ENCODE results near the gene WDR59.
"Not testable (repeated sequence)": the region's sequence is repeated elsewhere in the genome, so short reads cannot be mapped to it uniquely, and the experiment has no call there.

WDR59 gene

GRCh38 chr16:74850027-74850426 lies 134.9 kb downstream of the WDR59 start:
- DNase-seq (ENCODE audit: low read depth) = no peak

- DNase-seq (ENCODE audit: low read depth) = no peak
Observed at GRCh38 chr16:74847202-74847601, 137.7 kb downstream of the WDR59 start.

GRCh38 chr16:74846714-74847113 lies 138.2 kb downstream of the WDR59 start:
- no peak for DNase-seq (ENCODE audit: low read depth)

GRCh38 chr16:74844041-74844980 lies 140.6 kb downstream of the WDR59 start:
- DNase-seq (ENCODE audit: low read depth) = no peak

GRCh38 chr16:74843381-74844035 lies 141.4 kb downstream of the WDR59 start:
- not testable (repeated sequence) for DNase-seq (ENCODE audit: low read depth)

- no peak for DNase-seq (ENCODE audit: low read depth)
Observed at GRCh38 chr16:74842413-74842812, 142.5 kb downstream of the WDR59 start.

GRCh38 chr16:74841904-74842303 lies 143.0 kb downstream of the WDR59 start:
- no peak for DNase-seq (ENCODE audit: low read depth)

GRCh38 chr16:74841469-74841868 lies 143.5 kb downstream of the WDR59 start:
- DNase-seq (ENCODE audit: low read depth) = no peak

- DNase-seq (ENCODE audit: low read depth) = no peak
Observed at GRCh38 chr16:74837056-74837455, 147.9 kb downstream of the WDR59 start.

GRCh38 chr16:74836111-74836671 lies 148.7 kb downstream of the WDR59 start:
- no peak for DNase-seq (ENCODE audit: low read depth)

- no peak for DNase-seq (ENCODE audit: low read depth)
Observed at GRCh38 chr16:74832228-74832627, 152.7 kb downstream of the WDR59 start.

GRCh38 chr16:74831467-74831866 lies 153.5 kb downstream of the WDR59 start:
- no peak for DNase-seq (ENCODE audit: low read depth)

- no peak for DNase-seq (ENCODE audit: low read depth)
Observed at GRCh38 chr16:74830648-74831047, 154.3 kb downstream of the WDR59 start.

GRCh38 chr16:74829637-74830036 lies 155.3 kb downstream of the WDR59 start:
- no peak for DNase-seq (ENCODE audit: low read depth)

- no peak for DNase-seq (ENCODE audit: low read depth)
Observed at GRCh38 chr16:74825941-74826340, 159.0 kb downstream of the WDR59 start.

- DNase-seq (ENCODE audit: low read depth) = no peak
Observed at GRCh38 chr16:74825016-74825415, 159.9 kb downstream of the WDR59 start.

Data from activated T-cell treated with anti-CD3 and anti-CD28 coated beads for 1 hour (primary cell).